Activated CD8-positive, alpha-beta memory T cell treated with anti-CD3 and anti-CD28 coated beads, Interleukin-2, amount 10 ng/mL, durations not matched to agents 7 days and 5 days (primary cell): Measurements from ENCODE around the gene POLR1C. TPM values are rescaled to one million over a fixed set of nuclear protein-coding genes. Genes with fewer than 3 reads are reported as not detected.
"Not testable (repeated sequence)": the region's sequence is repeated elsewhere in the genome, so short reads cannot be mapped to it uniquely, and the experiment has no call there.

ENCODE experiments used
- ATAC-seq: fragments of 150-1000 bp; cut with Tn5 transposase; one replicate; pipeline ENCODE4 v1.10.0; 2021; ENCODE audit warnings: moderate library complexity
- CTCF ChIA-PET: fragments of 350-600 bp; sonication (Branson Sonifier 250); formaldehyde crosslinking; loops from one replicate; lab custom pipeline; 2021; ENCODE audit warnings: antibody characterized with exemption; lab: Charles Lee
- DNase-seq: peaks from one replicate; pipeline ENCODE4 v3.0.0-alpha.2; 2020
- H3K27ac Mint-ChIP-seq: one replicate; pipeline ENCODE4 v1.8.0; 2021; ENCODE audit warnings: mild to moderate bottlenecking, mixed read lengths
- H3K27me3 Mint-ChIP-seq: one replicate; pipeline ENCODE4 v1.8.0; 2021; ENCODE audit warnings: mixed read lengths
- H3K36me3 Mint-ChIP-seq: one replicate; pipeline ENCODE4 v1.8.0; 2021; ENCODE audit warnings: mild to moderate bottlenecking, mixed read lengths
- H3K4me1 Mint-ChIP-seq: one replicate; pipeline ENCODE4 v1.8.0; 2021; ENCODE audit warnings: mixed read lengths
- H3K4me3 Mint-ChIP-seq: one replicate; pipeline ENCODE4 v1.8.0; 2021; ENCODE audit warnings: mild to moderate bottlenecking, moderate library complexity, mixed read lengths
- H3K9me3 Mint-ChIP-seq: one replicate; pipeline ENCODE4 v1.8.0; 2022; ENCODE audit warnings: low read depth, mixed read lengths
- total RNA-seq, 2 experiments: library from RNA; stranded (reverse); gene quantifications; one replicate each; pipeline ENCODE4 v1.2.3, GENCODE V29; 2021

Gene POLR1C
- total RNA-seq, 2 experiments from 2014 or later, result 30.8 to 48.2 TPM

GRCh38 chr6:43522547-43523261 lies 5.8 kb downstream of the POLR1C start:
- DNase-seq (no peak), ATAC-seq (no peak)
- Mint-ChIP-seq H3K27ac (no peak overlapping the region), H3K27me3 (no peaks in the 10 kb centered on the region), H3K9me3 (no peaks in the 10 kb centered on the region), H3K4me3 (no peak overlapping the region), H3K4me1 (peaks cover 4% of the 10 kb centered on the region), H3K36me3 (peaks cover 57% of the 10 kb centered on the region)
- CTCF ChIA-PET, result no interaction called here

- DNase-seq (no peak), ATAC-seq (no peak)
- CTCF ChIA-PET, result no interaction called here
- peaks cover 63% of the 10 kb centered on the region for H3K36me3 Mint-ChIP-seq
- H3K9me3 Mint-ChIP-seq, result no peaks in the 10 kb centered on the region
- H3K27ac Mint-ChIP-seq, result no peak overlapping the region
- H3K27me3 Mint-ChIP-seq, result no peaks in the 10 kb centered on the region
- H3K4me3 Mint-ChIP-seq, result no peak overlapping the region
- H3K4me1 Mint-ChIP-seq, result peaks cover 4% of the 10 kb centered on the region
Measured at GRCh38 chr6:43523284-43523683, 6.4 kb downstream of the POLR1C start.

GRCh38 chr6:43524483-43524961 lies 7.6 kb downstream of the POLR1C start:
- H3K9me3 Mint-ChIP-seq, result no peaks in the 10 kb centered on the region
- no peak overlapping the region for H3K4me3 Mint-ChIP-seq
- DNase-seq (no peak), ATAC-seq (no peak)
- peaks cover 66% of the 10 kb centered on the region for H3K36me3 Mint-ChIP-seq
- H3K27me3 Mint-ChIP-seq, result no peaks in the 10 kb centered on the region
- CTCF ChIA-PET, result interaction anchor here (0.7 to 0.8 kb wide), 2 partner anchors 13 to 164 kb away, joined by 3 read pairs; no protein-coding TSS in a partner anchor
- peaks cover 4% of the 10 kb centered on the region for H3K4me1 Mint-ChIP-seq
- H3K27ac Mint-ChIP-seq, result peak overlapping the region; percentile 35

DNA sequence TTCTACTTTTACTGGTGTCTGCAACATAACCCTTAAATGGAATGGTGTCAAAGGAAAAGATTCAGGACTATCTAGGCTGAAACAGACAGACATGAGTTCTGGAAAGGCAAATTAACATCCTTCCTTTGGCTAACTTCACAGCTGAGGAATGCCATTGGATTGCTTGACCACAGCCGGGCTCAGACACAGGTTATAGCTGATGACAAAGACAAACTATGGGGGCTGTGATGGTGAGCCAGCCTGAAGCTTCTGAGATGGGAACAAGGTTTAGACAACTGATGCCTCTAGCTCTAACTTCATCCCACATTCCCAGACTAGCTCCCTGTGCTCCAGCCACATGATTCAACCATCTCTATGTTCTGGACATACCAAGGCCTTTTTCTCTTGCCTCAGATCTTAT lies 15.3 kb downstream of the POLR1C start:
- Mint-ChIP-seq H3K36me3 (peaks cover 40% of the 10 kb centered on the region), H3K9me3 (no peaks in the 10 kb centered on the region), H3K27me3 (no peaks in the 10 kb centered on the region), H3K4me1 (no peaks in the 10 kb centered on the region), H3K4me3 (no peak overlapping the region), H3K27ac (peak overlapping the region; percentile 47)
- no peak for ATAC-seq
- DNase-seq, result no peak
- CTCF ChIA-PET, result interaction anchor here (1.1 to 1.8 kb wide), 4 partner anchors 11 to 76 kb away, joined by 3 to 6 read pairs (median 4); no protein-coding TSS in a partner anchor

GRCh38 chr6:43538986-43539385 lies 22.1 kb downstream of the POLR1C start:
- not testable (repeated sequence) for H3K4me1 Mint-ChIP-seq, DNase-seq, H3K27ac Mint-ChIP-seq, ATAC-seq, H3K9me3 Mint-ChIP-seq, H3K4me3 Mint-ChIP-seq, H3K27me3 Mint-ChIP-seq
- H3K36me3 Mint-ChIP-seq, result peaks cover 47% of the 10 kb centered on the region
- CTCF ChIA-PET, result interaction anchor here (1.1 kb wide), 1 partner anchor 31 kb away, joined by 3 read pairs; no protein-coding TSS in a partner anchor

- not testable (repeated sequence) for DNase-seq, H3K9me3 Mint-ChIP-seq, ATAC-seq, H3K4me3 Mint-ChIP-seq, H3K4me1 Mint-ChIP-seq, H3K27ac Mint-ChIP-seq, H3K27me3 Mint-ChIP-seq
- CTCF ChIA-PET, result interaction anchor here (1.1 kb wide), 1 partner anchor 31 kb away, joined by 3 read pairs; no protein-coding TSS in a partner anchor
- H3K36me3 Mint-ChIP-seq, result peaks cover 50% of the 10 kb centered on the region
Measured at GRCh38 chr6:43539409-43539808, 22.5 kb downstream of the POLR1C start.

DNA sequence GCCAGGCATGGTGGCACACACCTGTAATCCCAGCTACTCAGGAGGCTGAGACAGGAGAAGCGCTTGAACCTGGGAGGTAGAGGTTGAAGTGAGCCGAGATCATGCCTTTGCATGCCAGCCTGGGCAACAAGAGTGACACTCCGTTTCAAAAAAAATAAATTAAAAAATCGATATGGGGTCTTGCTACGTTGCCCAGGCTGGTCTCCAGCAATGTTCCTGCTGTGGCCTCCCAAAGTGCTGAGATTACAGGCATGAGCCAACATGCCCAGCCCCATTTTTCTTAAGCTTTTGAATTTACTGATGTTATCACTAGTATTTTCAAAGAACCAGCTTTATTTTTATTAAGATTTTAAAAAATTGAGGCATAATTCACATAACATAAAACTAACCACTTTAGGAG lies 23.6 kb downstream of the POLR1C start:
- no peak overlapping the region for H3K27ac Mint-ChIP-seq
- H3K4me1 Mint-ChIP-seq, result peaks cover 7% of the 10 kb centered on the region
- H3K4me3 Mint-ChIP-seq, result no peak overlapping the region
- ATAC-seq (no peak), DNase-seq (no peak)
- no peaks in the 10 kb centered on the region for H3K9me3 Mint-ChIP-seq
- H3K36me3 Mint-ChIP-seq, result peaks cover 58% of the 10 kb centered on the region
- H3K27me3 Mint-ChIP-seq, result no peaks in the 10 kb centered on the region
- CTCF ChIA-PET, result no interaction called here

GRCh38 chr6:43541774-43542471 lies 25.0 kb downstream of the POLR1C start:
- Mint-ChIP-seq H3K36me3 (peaks cover 65% of the 10 kb centered on the region), H3K4me3 (no peak overlapping the region), H3K9me3 (no peaks in the 10 kb centered on the region), H3K27ac (peak overlapping the region; percentile 14), H3K4me1 (peaks cover 7% of the 10 kb centered on the region), H3K27me3 (no peaks in the 10 kb centered on the region)
- ATAC-seq (no peak), DNase-seq (no peak)
- CTCF ChIA-PET, result no interaction called here

DNA sequence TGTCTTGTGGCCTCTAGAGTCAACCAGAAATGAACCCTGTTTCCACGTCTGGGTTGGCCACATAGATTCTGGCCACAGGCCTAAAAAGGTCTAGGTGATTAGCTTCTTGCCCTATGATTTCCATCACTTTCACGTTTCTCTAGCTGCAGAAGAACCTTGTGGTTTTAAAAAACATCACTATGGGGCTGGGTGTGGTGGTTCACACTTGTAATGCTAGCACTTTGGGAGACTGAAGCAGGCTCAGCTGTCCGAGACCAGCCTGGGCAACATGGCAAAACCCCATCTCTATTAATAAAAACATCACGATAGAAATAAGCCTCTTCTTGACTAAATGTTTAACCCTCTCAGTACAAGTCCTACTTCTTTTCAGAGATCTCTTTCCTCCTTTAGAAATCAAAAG lies 27.6 kb downstream of the POLR1C start:
- peaks cover 61% of the 10 kb centered on the region for H3K36me3 Mint-ChIP-seq
- H3K27ac Mint-ChIP-seq, result no peak overlapping the region
- ATAC-seq (no peak), DNase-seq (no peak)
- CTCF ChIA-PET, result interaction anchor here (1.6 kb wide), 1 partner anchor 31 kb away, joined by 5 read pairs; the partner anchor contains the start of genes POLH and XPO5
- no peaks in the 10 kb centered on the region for H3K9me3 Mint-ChIP-seq
- H3K4me1 Mint-ChIP-seq, result peaks cover 7% of the 10 kb centered on the region
- no peaks in the 10 kb centered on the region for H3K27me3 Mint-ChIP-seq
- H3K4me3 Mint-ChIP-seq, result no peak overlapping the region

DNA sequence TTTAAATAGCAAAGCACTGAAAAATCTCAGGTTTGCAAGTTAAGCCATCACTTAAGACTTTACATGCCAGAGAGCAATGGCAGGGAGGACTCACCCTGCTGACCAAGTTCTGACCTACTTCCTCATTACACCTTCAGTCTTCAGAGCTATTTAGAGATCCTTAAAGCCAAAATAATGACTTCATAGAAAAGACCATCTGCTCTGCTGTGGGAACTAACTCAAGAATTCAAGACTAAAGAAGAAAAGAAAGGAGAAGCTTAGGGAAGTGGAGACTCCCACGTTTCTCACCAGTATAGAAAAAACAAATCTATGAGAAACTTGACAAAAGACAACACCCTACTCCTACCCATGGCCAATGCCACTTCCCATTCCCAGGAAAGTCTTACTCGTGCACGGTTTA lies 30.3 kb downstream of the POLR1C start:
- no peak overlapping the region for H3K4me3 Mint-ChIP-seq
- H3K4me1 Mint-ChIP-seq, result peaks cover 7% of the 10 kb centered on the region
- CTCF ChIA-PET, result interaction anchor here (0.9 kb wide), 1 partner anchor 15 kb away, joined by 3 read pairs; no protein-coding TSS in a partner anchor
- no peaks in the 10 kb centered on the region for H3K9me3 Mint-ChIP-seq
- no peaks in the 10 kb centered on the region for H3K27me3 Mint-ChIP-seq
- ATAC-seq (no peak), DNase-seq (no peak)
- H3K36me3 Mint-ChIP-seq, result peaks cover 62% of the 10 kb centered on the region
- no peak overlapping the region for H3K27ac Mint-ChIP-seq

GRCh38 chr6:43557620-43558019 lies 40.7 kb downstream of the POLR1C start:
- not testable (repeated sequence) for H3K27me3 Mint-ChIP-seq, H3K4me3 Mint-ChIP-seq, H3K27ac Mint-ChIP-seq, H3K4me1 Mint-ChIP-seq, DNase-seq, ATAC-seq, H3K9me3 Mint-ChIP-seq
- CTCF ChIA-PET, result interaction anchor here (0.6 kb wide), 1 partner anchor 629 kb away, joined by 3 read pairs; the partner anchor contains the start of gene CNPY3
- H3K36me3 Mint-ChIP-seq, result peaks cover 69% of the 10 kb centered on the region

GRCh38 chr6:43559328-43559727 lies 42.4 kb downstream of the POLR1C start:
- H3K4me3 Mint-ChIP-seq, result no peak overlapping the region
- no peaks in the 10 kb centered on the region for H3K27me3 Mint-ChIP-seq
- H3K27ac Mint-ChIP-seq, result no peak overlapping the region
- DNase-seq (no peak), ATAC-seq (no peak)
- peaks cover 59% of the 10 kb centered on the region for H3K36me3 Mint-ChIP-seq
- CTCF ChIA-PET, result no interaction called here
- H3K9me3 Mint-ChIP-seq, result no peaks in the 10 kb centered on the region
- no peaks in the 10 kb centered on the region for H3K4me1 Mint-ChIP-seq

GRCh38 chr6:43570876-43571441 lies 54.1 kb downstream of the POLR1C start:
- peak overlapping the region; percentile 92 for H3K27ac Mint-ChIP-seq
- DNase-seq, result no peak
- H3K27me3 Mint-ChIP-seq, result no peaks in the 10 kb centered on the region
- peak overlapping the region; percentile 22 for H3K4me3 Mint-ChIP-seq
- CTCF ChIA-PET, result interaction anchor here (1.2 to 2.2 kb wide), 6 partner anchors 11 to 342 kb away, joined by 3 to 5 read pairs (median 4); partner anchors contain the start of genes DNPH1 and GTPBP2
- peaks cover 38% of the 10 kb centered on the region for H3K4me1 Mint-ChIP-seq
- no peaks in the 10 kb centered on the region for H3K9me3 Mint-ChIP-seq
- peaks cover 48% of the 10 kb centered on the region for H3K36me3 Mint-ChIP-seq
- peak; percentile 54 for ATAC-seq
